Stimulated activated naive CD8-positive, alpha-beta T cell treated with anti-CD3 and anti-CD28 coated beads, Interleukin-15, Interleukin-2, amounts not matched to agents 100 ng/mL and 50 ng/mL, for 24 hours (primary cell): Measurements from ENCODE around the gene KCND3.

Experiments used
- H3K27ac Mint-ChIP-seq: one replicate; pipeline ENCODE4 v1.8.0; 2021; ENCODE audit warnings: mild to moderate bottlenecking, mixed read lengths
- H3K27me3 Mint-ChIP-seq: one replicate; pipeline ENCODE4 v1.8.0; 2021; ENCODE audit warnings: mixed read lengths
- H3K36me3 Mint-ChIP-seq: one replicate; pipeline ENCODE4 v1.8.0; 2021; ENCODE audit warnings: low read depth, mixed read lengths
- H3K4me1 Mint-ChIP-seq: one replicate; pipeline ENCODE4 v1.8.0; 2021; ENCODE audit warnings: low read depth, mixed read lengths
- H3K4me3 Mint-ChIP-seq: one replicate; pipeline ENCODE4 v1.8.0; 2021; ENCODE audit warnings: mild to moderate bottlenecking, mixed read lengths
- H3K9me3 Mint-ChIP-seq: one replicate; pipeline ENCODE4 v1.8.0; 2021; ENCODE audit warnings: mixed read lengths

The KCND3 gene

GRCh38 chr1:111956155-111956771 lies 33.2 kb downstream of the KCND3 start:
- no peaks in the 10 kb centered on the region for H3K9me3 Mint-ChIP-seq
- no peak overlapping the region for H3K27ac Mint-ChIP-seq
- no peaks in the 10 kb centered on the region for H3K4me1 Mint-ChIP-seq
- H3K36me3 Mint-ChIP-seq, result no peaks in the 10 kb centered on the region
- no peak overlapping the region for H3K4me3 Mint-ChIP-seq
- peaks cover 13% of the 10 kb centered on the region for H3K27me3 Mint-ChIP-seq

- Mint-ChIP-seq H3K4me3 (no peak overlapping the region), H3K4me1 (no peaks in the 10 kb centered on the region), H3K27me3 (peaks cover 11% of the 10 kb centered on the region), H3K9me3 (no peaks in the 10 kb centered on the region), H3K36me3 (no peaks in the 10 kb centered on the region), H3K27ac (no peak overlapping the region)
These were observed 33.7 kb downstream of the KCND3 start for GRCh38 chr1:111955755-111956154.

GRCh38 chr1:111953797-111954196 lies 35.7 kb downstream of the KCND3 start:
- Mint-ChIP-seq H3K27ac (no peak overlapping the region), H3K4me3 (no peak overlapping the region), H3K27me3 (peaks cover 6% of the 10 kb centered on the region), H3K9me3 (no peaks in the 10 kb centered on the region), H3K36me3 (no peaks in the 10 kb centered on the region), H3K4me1 (no peaks in the 10 kb centered on the region)

GRCh38 chr1:111952125-111952657 lies 37.3 kb downstream of the KCND3 start:
- Mint-ChIP-seq H3K27me3 (peaks cover 6% of the 10 kb centered on the region), H3K27ac (no peak overlapping the region), H3K4me1 (no peaks in the 10 kb centered on the region), H3K4me3 (no peak overlapping the region), H3K36me3 (no peaks in the 10 kb centered on the region), H3K9me3 (no peaks in the 10 kb centered on the region)

- no peaks in the 10 kb centered on the region for H3K4me1 Mint-ChIP-seq
- no peak overlapping the region for H3K27ac Mint-ChIP-seq
- H3K36me3 Mint-ChIP-seq, result no peaks in the 10 kb centered on the region
- no peaks in the 10 kb centered on the region for H3K9me3 Mint-ChIP-seq
- no peak overlapping the region for H3K4me3 Mint-ChIP-seq
- peaks cover 6% of the 10 kb centered on the region for H3K27me3 Mint-ChIP-seq
These were observed 41.0 kb downstream of the KCND3 start for GRCh38 chr1:111948209-111949171.

- H3K4me3 Mint-ChIP-seq, result no peak overlapping the region
- H3K4me1 Mint-ChIP-seq, result no peaks in the 10 kb centered on the region
- no peaks in the 10 kb centered on the region for H3K9me3 Mint-ChIP-seq
- no peaks in the 10 kb centered on the region for H3K36me3 Mint-ChIP-seq
- H3K27me3 Mint-ChIP-seq, result peaks cover 3% of the 10 kb centered on the region
- H3K27ac Mint-ChIP-seq, result no peak overlapping the region
These were observed 45.4 kb downstream of the KCND3 start for GRCh38 chr1:111943846-111944749.

- Mint-ChIP-seq H3K4me3 (no peak overlapping the region), H3K27ac (no peak overlapping the region), H3K36me3 (no peaks in the 10 kb centered on the region), H3K9me3 (no peaks in the 10 kb centered on the region), H3K27me3 (peaks cover 3% of the 10 kb centered on the region), H3K4me1 (no peaks in the 10 kb centered on the region)
These were observed 46.4 kb downstream of the KCND3 start for GRCh38 chr1:111943066-111943465.

- no peaks in the 10 kb centered on the region for H3K9me3 Mint-ChIP-seq
- H3K27me3 Mint-ChIP-seq, result peaks cover 5% of the 10 kb centered on the region
- no peaks in the 10 kb centered on the region for H3K36me3 Mint-ChIP-seq
- no peak overlapping the region for H3K27ac Mint-ChIP-seq
- no peaks in the 10 kb centered on the region for H3K4me1 Mint-ChIP-seq
- H3K4me3 Mint-ChIP-seq, result no peak overlapping the region
These were observed 50.9 kb downstream of the KCND3 start for GRCh38 chr1:111938536-111938935.

GRCh38 chr1:111938123-111938522 lies 51.3 kb downstream of the KCND3 start:
- H3K4me3 Mint-ChIP-seq, result no peak overlapping the region
- no peaks in the 10 kb centered on the region for H3K4me1 Mint-ChIP-seq
- H3K9me3 Mint-ChIP-seq, result no peaks in the 10 kb centered on the region
- peaks cover 6% of the 10 kb centered on the region for H3K27me3 Mint-ChIP-seq
- H3K27ac Mint-ChIP-seq, result no peak overlapping the region
- H3K36me3 Mint-ChIP-seq, result no peaks in the 10 kb centered on the region

- Mint-ChIP-seq H3K4me3 (no peak overlapping the region), H3K9me3 (no peaks in the 10 kb centered on the region), H3K36me3 (no peaks in the 10 kb centered on the region), H3K4me1 (no peaks in the 10 kb centered on the region), H3K27ac (no peak overlapping the region), H3K27me3 (peaks cover 6% of the 10 kb centered on the region)
These were observed 52.2 kb downstream of the KCND3 start for GRCh38 chr1:111937147-111937725.

GRCh38 chr1:111934106-111934852 lies 55.2 kb downstream of the KCND3 start:
- H3K4me1 Mint-ChIP-seq, result no peaks in the 10 kb centered on the region
- no peak overlapping the region for H3K27ac Mint-ChIP-seq
- no peaks in the 10 kb centered on the region for H3K36me3 Mint-ChIP-seq

GRCh38 chr1:111930356-111930755 lies 59.1 kb downstream of the KCND3 start:
- H3K4me3 Mint-ChIP-seq, result no peak overlapping the region
- no peaks in the 10 kb centered on the region for H3K9me3 Mint-ChIP-seq
- peaks cover 6% of the 10 kb centered on the region for H3K27me3 Mint-ChIP-seq
- H3K27ac Mint-ChIP-seq, result no peak overlapping the region
- H3K36me3 Mint-ChIP-seq, result no peaks in the 10 kb centered on the region
- no peaks in the 10 kb centered on the region for H3K4me1 Mint-ChIP-seq

More at GRCh38 chr1:111934106-111934852, 55.2 kb downstream of the KCND3 start:
- H3K4me3 Mint-ChIP-seq, result no peak overlapping the region
- H3K27me3 Mint-ChIP-seq, result peaks cover 6% of the 10 kb centered on the region
- no peaks in the 10 kb centered on the region for H3K9me3 Mint-ChIP-seq

GRCh38 chr1:111928531-111928930 lies 60.9 kb downstream of the KCND3 start:
- Mint-ChIP-seq H3K4me3 (no peak overlapping the region), H3K9me3 (no peaks in the 10 kb centered on the region), H3K27ac (no peak overlapping the region), H3K27me3 (peaks cover 4% of the 10 kb centered on the region), H3K4me1 (no peaks in the 10 kb centered on the region), H3K36me3 (no peaks in the 10 kb centered on the region)

GRCh38 chr1:111927652-111928051 lies 61.8 kb downstream of the KCND3 start:
- Mint-ChIP-seq H3K27ac (no peak overlapping the region), H3K9me3 (no peaks in the 10 kb centered on the region), H3K36me3 (no peaks in the 10 kb centered on the region), H3K4me3 (no peak overlapping the region), H3K27me3 (peaks cover 3% of the 10 kb centered on the region), H3K4me1 (no peaks in the 10 kb centered on the region)
